Fibroblast of lung (primary cell): ENCODE results near the gene FTO. TPM values are rescaled to one million over a fixed set of nuclear protein-coding genes. Genes with fewer than 3 reads are reported as not detected.

Experiments
- DNase-seq, 2 donors: peaks; one replicate each; pipeline versions ENCODE4 v3.0.0 to v3.0.0-alpha.2; 2010; ENCODE audit warnings: low read depth in 2 of 2
- H2AFZ ChIP-seq: 2 replicates; pipeline ENCODE4 v1.5.1; 2012; ENCODE audit warnings: low read length, control low read depth, inconsistent platforms
- H3K27ac ChIP-seq: 2 replicates; pipeline ENCODE4 v1.5.1; 2011; ENCODE audit warnings: low read length, control low read depth; ENCODE audit not compliant: insufficient read depth
- H3K27me3 ChIP-seq: 2 replicates; pipeline ENCODE4 v1.5.1; 2011; ENCODE audit warnings: mild to moderate bottlenecking, low read length; ENCODE audit not compliant: control insufficient read depth, insufficient read depth
- H3K36me3 ChIP-seq: 2 replicates; pipeline ENCODE4 v1.5.1; 2011; ENCODE audit warnings: low read length; ENCODE audit not compliant: control insufficient read depth, insufficient read depth
- H3K4me1 ChIP-seq: 2 replicates; pipeline ENCODE4 v1.5.1; 2011; ENCODE audit warnings: low read length; ENCODE audit not compliant: control insufficient read depth, insufficient read depth; ENCODE audit errors: extremely low read depth
- H3K4me2 ChIP-seq: 2 replicates; pipeline ENCODE4 v1.5.1; 2011; ENCODE audit warnings: low read length, control low read depth; ENCODE audit not compliant: insufficient read depth; ENCODE audit errors: extremely low read depth
- H3K4me3 ChIP-seq, 4 experiments: fragments of 200-600 bp in 1 of 4; sonication (generic) in 1 of 4; replicated peaks in 1 of 4; 2 replicates each; pipeline ENCODE4 v1.5.1; 2011 to 2016; ENCODE audit warnings: low read length in 4 of 4, low read depth in 3 of 4, mild to moderate bottlenecking in 3 of 4, control low read depth in 2 of 4, inconsistent platforms in 1 of 4, mixed read lengths in 1 of 4; ENCODE audit not compliant: insufficient read depth in 1 of 4; ENCODE audit errors: control extremely low read depth in 1 of 4
- H3K79me2 ChIP-seq: 2 replicates; pipeline ENCODE4 v1.5.1; 2012; ENCODE audit warnings: mild to moderate bottlenecking, low read length, inconsistent platforms; ENCODE audit not compliant: control insufficient read depth, insufficient read depth
- H3K9ac ChIP-seq: 2 replicates; pipeline ENCODE4 v1.5.1; 2011; ENCODE audit warnings: mild to moderate bottlenecking, low read length, control low read depth; ENCODE audit not compliant: insufficient read depth
- H3K9me3 ChIP-seq: 2 replicates; pipeline ENCODE4 v1.5.1; 2012; ENCODE audit warnings: low read depth, low read length; ENCODE audit not compliant: control insufficient read depth, insufficient read depth
- H4K20me1 ChIP-seq: 2 replicates; pipeline ENCODE4 v1.5.1; 2011; ENCODE audit warnings: low read length; ENCODE audit not compliant: control insufficient read depth, insufficient read depth; ENCODE audit errors: extremely low read depth
- EZH2 ChIP-seq: IDR thresholded peaks from 2 replicates; pipeline ENCODE4 v1.5.1; 2012; ENCODE audit warnings: low read length, control low read depth, mild to moderate bottlenecking; ENCODE audit errors: missing control alignments
- polyA plus RNA-seq, 2 donors: library from polyadenylated mRNA; depleted of rRNA in 1 of 2; stranded (reverse) in 1 of 2; unstranded in 1 of 2; fragments of >200 nt; gene quantifications; 2 replicates each; pipeline ENCODE4 v1.2.1, GENCODE V29; 2011 to 2012; ENCODE audit warnings: missing spikeins in 1 of 2
- total RNA-seq: library from RNA; depleted of rRNA; stranded (reverse); fragments of >200 nt; gene quantifications from 2 replicates; pipeline ENCODE4 v1.2.1, GENCODE V29; 2014
- TF ChIP-seq, protein P1 (sequence below), 2 donors: IDR thresholded peaks in 1 of 2; conservative IDR thresholded peaks in 1 of 2; 1 replicate in 1 of 2; 2 replicates in 1 of 2; pipeline ENCODE4 v1.5.1; 2011 to 2012; ENCODE audit warnings: low read length in 2 of 2, control low read depth in 1 of 2, inconsistent platforms in 1 of 2, low read depth in 1 of 2, mild to moderate bottlenecking in 1 of 2

The FTO gene
- total and polyA plus RNA-seq, 2 donors (not counting 1 experiment from before 2014, with no cell fraction given): 61.1 to 97.6 TPM

DNA sequence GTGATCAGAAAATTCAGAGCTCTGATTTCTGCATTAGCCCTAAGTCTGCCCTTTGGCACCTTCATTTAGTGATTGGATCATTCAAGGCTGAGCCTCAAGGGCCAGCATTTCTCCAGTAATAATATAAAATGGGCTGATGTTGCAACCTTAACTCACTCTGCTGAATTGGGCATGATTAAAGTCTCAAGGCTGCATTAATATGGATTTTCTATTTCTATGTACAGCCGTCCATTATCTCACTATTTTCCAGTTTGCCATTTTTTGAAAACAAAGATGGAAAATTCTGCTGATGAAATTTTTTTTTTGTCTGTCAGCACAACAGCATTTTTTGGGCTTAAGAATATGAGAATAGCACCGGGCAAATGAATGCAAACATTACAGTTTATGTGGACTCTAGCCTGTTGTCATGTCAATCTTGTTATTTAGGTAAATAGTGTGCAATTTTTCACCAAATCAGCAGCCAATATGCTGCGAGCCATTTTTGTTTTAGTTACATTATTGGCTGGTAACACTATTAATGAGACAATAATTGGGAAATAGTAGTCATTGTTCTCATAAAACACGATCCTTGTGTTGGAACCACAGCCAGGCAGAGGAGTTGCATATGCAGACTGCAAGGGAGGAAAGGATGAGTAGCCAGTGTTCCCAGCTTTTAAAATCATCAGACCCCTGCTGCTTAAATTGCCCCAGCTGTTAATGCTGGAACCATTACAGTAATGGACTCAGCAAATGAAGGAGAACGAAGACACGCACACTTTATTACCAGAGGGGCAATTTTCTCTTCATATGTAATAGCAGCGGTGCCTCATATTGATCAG is 10.5 kb downstream of the FTO start:
- H3K9me3 ChIP-seq: no peaks in the 10 kb centered on the region
- H3K27me3 ChIP-seq: no peaks in the 10 kb centered on the region
- H3K9ac ChIP-seq: no peak overlapping the region
- no peaks in the 10 kb centered on the region for H3K36me3 ChIP-seq
- TF ChIP-seq, protein P1, sequence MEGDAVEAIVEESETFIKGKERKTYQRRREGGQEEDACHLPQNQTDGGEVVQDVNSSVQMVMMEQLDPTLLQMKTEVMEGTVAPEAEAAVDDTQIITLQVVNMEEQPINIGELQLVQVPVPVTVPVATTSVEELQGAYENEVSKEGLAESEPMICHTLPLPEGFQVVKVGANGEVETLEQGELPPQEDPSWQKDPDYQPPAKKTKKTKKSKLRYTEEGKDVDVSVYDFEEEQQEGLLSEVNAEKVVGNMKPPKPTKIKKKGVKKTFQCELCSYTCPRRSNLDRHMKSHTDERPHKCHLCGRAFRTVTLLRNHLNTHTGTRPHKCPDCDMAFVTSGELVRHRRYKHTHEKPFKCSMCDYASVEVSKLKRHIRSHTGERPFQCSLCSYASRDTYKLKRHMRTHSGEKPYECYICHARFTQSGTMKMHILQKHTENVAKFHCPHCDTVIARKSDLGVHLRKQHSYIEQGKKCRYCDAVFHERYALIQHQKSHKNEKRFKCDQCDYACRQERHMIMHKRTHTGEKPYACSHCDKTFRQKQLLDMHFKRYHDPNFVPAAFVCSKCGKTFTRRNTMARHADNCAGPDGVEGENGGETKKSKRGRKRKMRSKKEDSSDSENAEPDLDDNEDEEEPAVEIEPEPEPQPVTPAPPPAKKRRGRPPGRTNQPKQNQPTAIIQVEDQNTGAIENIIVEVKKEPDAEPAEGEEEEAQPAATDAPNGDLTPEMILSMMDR (conservative IDR thresholded peaks at IDR 0.05 in 1 of 2, IDR thresholded peaks at IDR 0.05 in 1 of 2; ENCODE audit: low read depth in 1 of 2, low read length in 2 of 2): no peak
- no peak for TF ChIP-seq EZH2
- no peak overlapping the region for H3K4me2 ChIP-seq
- no peak overlapping the region for H3K4me3 ChIP-seq
- H2AFZ ChIP-seq: no peak overlapping the region
- peak in 1 of 2 donors; percentile 28 for DNase-seq
- no peaks in the 10 kb centered on the region for H3K4me1 ChIP-seq
- H3K79me2 ChIP-seq: peaks cover 17% of the 10 kb centered on the region
- H3K27ac ChIP-seq: no peak overlapping the region
- H4K20me1 ChIP-seq: no peaks in the 10 kb centered on the region

DNA sequence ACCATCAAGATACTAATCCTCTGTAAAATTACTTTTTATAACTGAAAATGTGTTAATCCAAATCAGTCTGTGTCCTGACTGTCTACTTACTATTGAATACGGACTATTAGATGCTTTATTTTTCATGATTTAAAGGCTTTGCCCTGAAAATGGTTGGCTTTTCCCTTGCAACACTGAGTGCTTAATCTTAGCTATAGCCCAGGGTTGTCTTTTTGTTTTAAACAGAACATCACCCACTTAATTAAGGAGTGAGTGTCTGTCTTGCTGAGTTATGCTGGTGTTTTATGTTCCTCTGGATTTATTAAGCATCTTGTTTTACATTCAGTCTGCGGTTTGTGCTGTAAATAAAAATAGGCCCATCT is 11.0 kb downstream of the FTO start:
- TF ChIP-seq, protein P1 (conservative IDR thresholded peaks at IDR 0.05 in 1 of 2, IDR thresholded peaks at IDR 0.05 in 1 of 2; ENCODE audit: low read depth in 1 of 2, low read length in 2 of 2): no peak
- no peak for TF ChIP-seq EZH2
- H3K9ac ChIP-seq: no peak overlapping the region
- H3K36me3 ChIP-seq: no peaks in the 10 kb centered on the region
- H3K27ac ChIP-seq: no peak overlapping the region
- DNase-seq: no peak
- no peak overlapping the region for H3K4me2 ChIP-seq
- H3K4me3 ChIP-seq: no peak overlapping the region
- peaks cover 16% of the 10 kb centered on the region for H3K79me2 ChIP-seq
- H4K20me1 ChIP-seq: no peaks in the 10 kb centered on the region
- H3K9me3 ChIP-seq: no peaks in the 10 kb centered on the region
- no peaks in the 10 kb centered on the region for H3K4me1 ChIP-seq
- H3K27me3 ChIP-seq: no peaks in the 10 kb centered on the region
- no peak overlapping the region for H2AFZ ChIP-seq

DNA sequence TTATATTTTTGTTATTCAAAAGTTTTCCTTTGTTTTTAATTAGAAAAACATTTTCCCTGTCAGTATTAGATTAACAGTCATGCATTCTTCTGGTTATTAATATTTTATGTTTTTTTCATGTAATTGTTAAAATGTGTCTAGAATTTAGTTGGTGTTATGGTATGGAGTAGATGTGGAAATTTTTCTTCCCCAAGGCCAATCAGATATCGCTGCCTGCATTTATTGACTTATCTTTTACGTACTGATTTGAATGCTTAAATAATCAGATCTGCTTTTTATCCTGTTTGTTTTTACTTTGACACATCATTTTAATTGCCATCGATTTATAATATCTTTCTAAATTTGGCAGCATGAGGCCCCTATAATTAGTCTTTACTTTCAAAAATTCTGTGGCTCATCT is 13.6 kb downstream of the FTO start:
- Histone ChIP-seq H4K20me1 (no peaks in the 10 kb centered on the region), H3K27me3 (no peaks in the 10 kb centered on the region), H3K79me2 (peaks cover 10% of the 10 kb centered on the region), H3K4me1 (no peaks in the 10 kb centered on the region), H3K4me2 (no peak overlapping the region), H3K9me3 (no peaks in the 10 kb centered on the region), H3K9ac (no peak overlapping the region), H3K36me3 (no peaks in the 10 kb centered on the region), H3K27ac (no peak overlapping the region), H2AFZ (no peak overlapping the region), H3K4me3 (no peak overlapping the region)
- TF ChIP-seq, protein P1 (conservative IDR thresholded peaks at IDR 0.05 in 1 of 2, IDR thresholded peaks at IDR 0.05 in 1 of 2; ENCODE audit: low read depth in 1 of 2, low read length in 2 of 2): no peak
- TF ChIP-seq EZH2: no peak
- no peak for DNase-seq
